ENCODE data around the gene THOP1.

The THOP1 gene

GRCh38 chr19:2771786-2772674 is 13.3 kb upstream of the THOP1 start:
- H3K36me3 ChIP-seq (ENCODE audit: control insufficient read depth, low read length), result peaks cover 76% of the 10 kb centered on the region
- H3K9me2 ChIP-seq (replicated peaks; ENCODE audit: control insufficient read depth, low read length), result no peaks in the 10 kb centered on the region
- peaks cover 4% of the 10 kb centered on the region; the same call in 1 of the 2 replicates for H3F3A ChIP-seq (ENCODE audit: control insufficient read depth, insufficient read depth)
- no peak overlapping the region for H3K4me2 ChIP-seq (ENCODE audit: low read length)
- H3K27me3 ChIP-seq (ENCODE audit: control insufficient read depth, low read length), result no peaks in the 10 kb centered on the region
- H3K27ac ChIP-seq (ENCODE audit: low read depth, low read length), result no peak overlapping the region
- no peak overlapping the region for H3K4me3 ChIP-seq (ENCODE audit: low read length)
- H3K9me3 ChIP-seq (ENCODE audit: control insufficient read depth, insufficient read depth, low read length), result no peaks in the 10 kb centered on the region
- H3K79me2 ChIP-seq (ENCODE audit: control insufficient read depth, low read length), result peaks cover 89% of the 10 kb centered on the region
- TF ChIP-seq EZH2phosphoT487 (IDR thresholded peaks at IDR 0.05; ENCODE audit: borderline replicate concordance, low read length), result no peak
- TF ChIP-seq, protein P1, sequence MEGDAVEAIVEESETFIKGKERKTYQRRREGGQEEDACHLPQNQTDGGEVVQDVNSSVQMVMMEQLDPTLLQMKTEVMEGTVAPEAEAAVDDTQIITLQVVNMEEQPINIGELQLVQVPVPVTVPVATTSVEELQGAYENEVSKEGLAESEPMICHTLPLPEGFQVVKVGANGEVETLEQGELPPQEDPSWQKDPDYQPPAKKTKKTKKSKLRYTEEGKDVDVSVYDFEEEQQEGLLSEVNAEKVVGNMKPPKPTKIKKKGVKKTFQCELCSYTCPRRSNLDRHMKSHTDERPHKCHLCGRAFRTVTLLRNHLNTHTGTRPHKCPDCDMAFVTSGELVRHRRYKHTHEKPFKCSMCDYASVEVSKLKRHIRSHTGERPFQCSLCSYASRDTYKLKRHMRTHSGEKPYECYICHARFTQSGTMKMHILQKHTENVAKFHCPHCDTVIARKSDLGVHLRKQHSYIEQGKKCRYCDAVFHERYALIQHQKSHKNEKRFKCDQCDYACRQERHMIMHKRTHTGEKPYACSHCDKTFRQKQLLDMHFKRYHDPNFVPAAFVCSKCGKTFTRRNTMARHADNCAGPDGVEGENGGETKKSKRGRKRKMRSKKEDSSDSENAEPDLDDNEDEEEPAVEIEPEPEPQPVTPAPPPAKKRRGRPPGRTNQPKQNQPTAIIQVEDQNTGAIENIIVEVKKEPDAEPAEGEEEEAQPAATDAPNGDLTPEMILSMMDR (IDR thresholded peaks at IDR 0.05; ENCODE audit: low read depth, low read length, poor library complexity, severe bottlenecking), result no peak
- H3K4me1 ChIP-seq (ENCODE audit: control insufficient read depth, low read length), result peaks cover 29% of the 10 kb centered on the region
- H4K20me1 ChIP-seq (ENCODE audit: control insufficient read depth, insufficient read depth, low read depth, low read length), result peaks cover 8% of the 10 kb centered on the region; the same call in 1 of the 2 replicates

- peaks cover 4% of the 10 kb centered on the region; the same call in 1 of the 2 replicates for H3F3A ChIP-seq (ENCODE audit: control insufficient read depth, insufficient read depth)
- H4K20me1 ChIP-seq (ENCODE audit: control insufficient read depth, insufficient read depth, low read depth, low read length), result peaks cover 8% of the 10 kb centered on the region
- peaks cover 38% of the 10 kb centered on the region for H3K4me1 ChIP-seq (ENCODE audit: control insufficient read depth, low read length)
- peaks cover 94% of the 10 kb centered on the region for H3K79me2 ChIP-seq (ENCODE audit: control insufficient read depth, low read length)
- peaks cover 74% of the 10 kb centered on the region for H3K36me3 ChIP-seq (ENCODE audit: control insufficient read depth, low read length)
- TF ChIP-seq EZH2phosphoT487 (IDR thresholded peaks at IDR 0.05; ENCODE audit: borderline replicate concordance, low read length), result no peak
- TF ChIP-seq, protein P1 (IDR thresholded peaks at IDR 0.05; ENCODE audit: low read depth, low read length, poor library complexity, severe bottlenecking), result no peak
- H3K9me3 ChIP-seq (ENCODE audit: control insufficient read depth, insufficient read depth, low read length), result no peaks in the 10 kb centered on the region
- H3K4me3 ChIP-seq (ENCODE audit: low read length), result peak overlapping the region; percentile 68
- no peaks in the 10 kb centered on the region for H3K27me3 ChIP-seq (ENCODE audit: control insufficient read depth, low read length)
- H3K27ac ChIP-seq (ENCODE audit: low read depth, low read length), result peak overlapping the region; percentile 71
- H3K4me2 ChIP-seq (ENCODE audit: low read length), result peak overlapping the region; percentile 90
- no peaks in the 10 kb centered on the region for H3K9me2 ChIP-seq (replicated peaks; ENCODE audit: control insufficient read depth, low read length)
Measured at GRCh38 chr19:2774083-2774679, 11.1 kb upstream of the THOP1 start.

DNA sequence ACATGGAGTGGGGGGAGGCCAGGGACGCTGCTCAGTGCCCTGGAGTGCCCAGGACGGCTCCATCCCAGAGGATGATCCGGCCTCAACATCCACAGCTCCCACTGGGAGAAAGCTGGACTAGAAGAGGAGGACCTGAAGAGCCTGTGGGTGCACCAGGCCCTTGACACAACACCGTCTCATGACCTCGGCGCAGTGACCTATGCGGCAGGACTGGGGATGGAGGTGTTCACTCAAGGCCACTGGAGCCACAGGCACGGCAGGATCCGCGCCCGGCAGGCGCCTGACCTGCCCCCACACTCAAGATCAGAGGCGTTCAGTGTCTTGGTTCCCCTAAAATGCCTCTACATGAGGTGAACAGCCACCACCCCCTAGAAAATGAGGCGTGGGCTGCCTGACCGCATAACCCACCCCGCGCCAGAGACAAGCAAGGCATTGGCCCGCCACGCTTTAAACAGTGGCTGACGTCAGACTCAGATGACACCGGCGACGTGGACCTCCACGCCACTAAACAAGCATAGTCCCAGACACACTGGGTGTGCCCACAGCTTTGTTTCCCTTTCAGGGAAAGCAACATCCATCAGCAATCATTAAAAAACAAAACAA is 10.2 kb upstream of the THOP1 start:
- Histone ChIP-seq H3K9me2 (replicated peaks; ENCODE audit: control insufficient read depth, low read length) (no peaks in the 10 kb centered on the region), H3K27me3 (ENCODE audit: control insufficient read depth, low read length) (no peaks in the 10 kb centered on the region), H3K4me1 (ENCODE audit: control insufficient read depth, low read length) (peaks cover 42% of the 10 kb centered on the region), H3K4me2 (ENCODE audit: low read length) (peak overlapping the region; percentile 90), H3K9me3 (ENCODE audit: control insufficient read depth, insufficient read depth, low read length) (no peaks in the 10 kb centered on the region), H3F3A (ENCODE audit: control insufficient read depth, insufficient read depth) (peaks cover 4% of the 10 kb centered on the region; the same call in 1 of the 2 replicates), H3K36me3 (ENCODE audit: control insufficient read depth, low read length) (peaks cover 79% of the 10 kb centered on the region), H3K79me2 (ENCODE audit: control insufficient read depth, low read length) (peaks cover 94% of the 10 kb centered on the region), H4K20me1 (ENCODE audit: control insufficient read depth, insufficient read depth, low read depth, low read length) (peaks cover 9% of the 10 kb centered on the region), H3K4me3 (ENCODE audit: low read length) (peak overlapping the region; percentile 68), H3K27ac (ENCODE audit: low read depth, low read length) (peak overlapping the region; percentile 71)
- no peak for TF ChIP-seq EZH2phosphoT487 (IDR thresholded peaks at IDR 0.05; ENCODE audit: borderline replicate concordance, low read length)
- TF ChIP-seq, protein P1 (IDR thresholded peaks at IDR 0.05; ENCODE audit: low read depth, low read length, poor library complexity, severe bottlenecking), result no peak
